Measurements from ENCODE around the gene RSRC1.
"Not testable (repeated sequence)": the region's sequence is repeated elsewhere in the genome, so short reads cannot be mapped to it uniquely, and the experiment has no call there.

RSRC1 gene

DNA sequence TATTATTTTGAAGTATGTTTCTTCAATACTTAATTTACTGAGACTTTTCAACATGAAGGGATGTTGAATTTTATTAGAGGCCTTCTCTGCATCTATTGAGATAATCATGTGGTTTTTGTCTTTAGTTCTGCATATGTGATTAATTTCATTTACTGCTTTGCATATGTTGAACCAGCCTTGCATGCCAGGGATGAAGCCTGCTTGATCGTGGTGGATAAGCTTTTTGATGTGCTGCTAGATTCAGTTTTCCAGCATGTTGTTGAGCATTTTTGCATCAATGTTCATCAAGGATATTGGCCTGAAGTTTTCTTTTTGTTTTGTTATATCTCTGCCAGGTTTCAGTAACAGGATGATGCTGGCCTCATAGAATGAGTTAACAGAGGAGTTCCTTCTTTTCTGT lies 134.4 kb downstream of the RSRC1 start:
- DNase-seq: no peak

DNA sequence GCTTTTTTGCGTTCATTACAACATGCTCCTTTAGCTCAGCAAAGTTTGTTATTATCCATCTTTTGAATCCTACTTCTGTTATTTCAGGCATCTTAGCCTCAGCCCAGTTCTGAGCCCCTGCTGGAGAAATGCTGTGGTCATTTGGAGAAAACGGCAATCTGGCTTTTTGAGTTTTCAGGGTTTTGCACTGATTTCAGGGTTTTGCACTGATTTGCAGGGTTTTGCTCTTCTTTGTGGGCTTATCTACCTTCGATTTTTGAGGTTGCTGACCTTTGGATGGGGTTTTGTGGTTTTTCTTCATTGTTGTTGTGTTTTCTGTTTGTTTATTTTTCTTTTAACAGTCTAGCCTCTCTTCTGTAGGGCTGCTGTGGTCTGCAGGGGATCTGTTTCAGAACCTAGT lies 137.4 kb downstream of the RSRC1 start:
- DNase-seq: no peak

DNA sequence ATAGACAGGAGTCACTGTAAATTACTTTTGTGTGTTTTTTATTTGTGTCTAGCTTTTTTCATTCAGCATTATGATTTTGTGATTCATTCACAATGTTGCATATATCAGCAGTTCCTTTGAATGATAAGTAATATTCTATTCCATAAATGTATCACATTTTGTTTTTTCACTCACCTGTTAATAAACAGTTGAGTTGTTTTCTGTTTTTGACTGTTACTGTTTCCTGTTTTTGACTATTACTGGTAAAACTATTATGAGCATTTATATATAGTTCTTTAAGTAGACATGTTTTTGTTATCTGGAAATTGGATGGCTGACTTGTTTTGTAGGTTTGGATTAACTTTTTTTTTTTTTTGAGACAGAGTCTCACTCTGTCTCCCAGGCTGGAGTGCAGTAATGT lies 138.4 kb downstream of the RSRC1 start:
- no peak for DNase-seq

DNA sequence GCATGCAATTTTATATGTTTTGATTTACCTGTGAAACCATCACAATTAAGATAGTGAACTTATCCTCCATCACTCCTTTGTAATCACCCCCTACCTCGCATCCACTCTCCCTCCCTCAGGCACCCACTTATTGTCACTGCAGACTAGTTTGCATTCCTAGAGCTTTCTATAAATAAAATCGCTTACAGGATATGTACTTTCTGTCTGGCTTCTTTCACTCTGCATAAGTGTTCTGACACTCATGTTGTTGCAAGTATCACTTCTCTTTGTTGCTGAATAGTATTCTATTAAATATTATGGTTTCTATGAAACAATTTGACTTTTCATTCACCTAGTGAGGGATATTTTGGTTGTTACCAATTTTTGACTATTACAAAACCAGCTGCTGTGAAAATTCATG lies 139.3 kb downstream of the RSRC1 start:
- no peak for DNase-seq

DNA sequence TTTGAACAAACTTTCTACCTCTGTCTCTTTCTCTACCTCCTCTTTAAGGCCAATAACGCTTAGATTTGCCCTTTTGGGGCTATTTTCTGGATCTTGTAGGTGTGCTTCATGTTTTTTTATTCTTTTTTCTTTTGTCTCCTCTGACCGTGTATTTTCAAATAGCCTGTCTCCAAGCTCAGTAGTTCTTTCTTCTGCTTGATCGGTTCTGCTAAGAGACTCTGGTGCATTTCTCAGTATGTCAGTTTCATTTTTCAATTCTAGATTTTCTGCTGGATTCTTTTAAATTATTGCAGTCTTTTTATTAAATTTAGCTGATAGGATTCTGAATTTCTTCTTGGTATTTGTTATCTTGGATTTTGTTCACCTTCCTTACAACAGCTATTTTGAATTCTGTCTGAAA lies 148.7 kb downstream of the RSRC1 start:
- DNase-seq: no peak

DNA sequence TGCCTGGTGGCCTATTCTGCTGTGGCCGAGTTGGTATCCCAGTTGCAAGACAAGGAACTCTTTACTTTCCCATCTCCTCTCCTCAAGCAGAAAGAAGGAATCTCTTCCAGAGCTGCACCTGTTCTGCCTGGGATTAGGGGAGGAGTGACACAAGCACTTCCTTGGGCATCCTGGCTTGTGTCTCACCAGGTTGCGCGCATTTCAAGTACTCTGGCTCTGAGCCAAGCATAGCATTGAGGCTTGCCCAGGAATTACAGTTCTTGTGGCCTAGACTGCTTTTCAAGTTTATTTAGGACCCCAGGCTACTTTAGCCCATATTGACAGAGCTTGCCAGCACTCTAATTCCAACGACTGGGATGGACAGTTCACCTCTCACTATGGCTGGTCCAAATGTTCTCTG lies 150.5 kb downstream of the RSRC1 start:
- DNase-seq: peak; percentile 39

DNA sequence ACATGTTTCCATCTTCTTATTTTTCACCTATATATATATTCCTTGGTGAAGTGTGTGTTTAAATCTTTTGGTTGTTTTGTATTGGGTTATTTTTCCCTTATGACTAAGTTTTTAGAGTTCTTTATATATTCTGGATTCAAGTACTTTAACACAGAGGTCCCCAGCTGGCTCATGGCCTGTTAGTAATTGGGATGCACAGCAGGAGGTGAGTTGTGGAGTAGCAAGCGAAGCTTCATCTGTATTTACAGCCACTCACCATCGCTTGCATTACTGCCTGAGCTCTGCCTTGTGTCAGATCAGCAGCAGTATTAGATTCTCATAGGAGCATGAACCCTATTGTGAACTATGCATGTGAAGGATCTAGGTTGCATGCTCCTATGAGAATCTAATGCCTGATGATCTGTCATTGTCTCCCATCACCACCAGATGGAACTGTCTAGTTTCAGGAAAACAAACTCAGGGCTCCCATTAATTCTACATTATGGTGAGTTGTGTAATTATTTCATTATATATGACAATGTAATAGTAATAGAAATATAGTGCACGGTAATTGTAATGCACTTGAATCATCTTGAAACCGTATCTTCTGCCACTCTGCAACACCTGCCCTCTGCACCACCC lies 151.6 kb downstream of the RSRC1 start:
- DNase-seq: peak; percentile 13

DNA sequence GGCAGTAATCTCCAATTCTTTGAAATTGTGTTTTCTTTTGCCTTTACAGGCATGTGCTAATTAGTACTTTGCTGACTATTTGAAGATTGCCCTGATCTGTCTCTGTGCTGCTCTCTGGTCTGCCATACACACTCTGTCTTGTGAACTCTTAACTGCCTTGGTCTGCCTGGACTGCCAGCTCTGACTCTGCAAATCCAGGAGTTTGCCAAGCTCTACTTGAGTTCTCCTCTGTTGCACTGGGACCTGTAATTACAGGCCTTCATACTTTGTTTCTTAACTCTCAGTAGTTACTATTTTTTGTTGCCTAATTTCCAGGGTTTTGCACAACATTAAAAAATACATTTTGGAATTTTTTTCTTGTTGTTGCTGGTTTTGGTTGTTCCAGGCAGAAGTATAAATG lies 155.0 kb downstream of the RSRC1 start:
- DNase-seq: no peak

DNA sequence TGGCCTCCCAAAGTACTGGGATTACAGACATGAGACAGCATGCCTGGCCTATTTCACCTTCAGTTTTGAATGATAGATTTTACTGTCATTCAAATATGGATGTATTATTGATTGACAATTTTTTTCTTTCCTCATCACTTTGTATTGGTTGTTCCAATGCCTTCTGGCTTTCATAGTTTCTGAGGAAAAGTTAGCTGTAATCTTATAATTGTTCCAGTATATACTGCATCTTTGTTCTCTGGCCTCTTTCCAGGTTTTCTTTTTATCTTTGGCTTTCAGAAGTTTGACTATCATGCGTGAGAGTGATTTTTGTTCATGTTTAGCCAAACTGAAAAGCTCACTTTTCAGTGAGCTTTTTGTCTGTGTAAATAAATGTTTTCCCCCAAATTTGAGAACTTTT lies 157.1 kb downstream of the RSRC1 start:
- DNase-seq: peak; percentile 5

DNA sequence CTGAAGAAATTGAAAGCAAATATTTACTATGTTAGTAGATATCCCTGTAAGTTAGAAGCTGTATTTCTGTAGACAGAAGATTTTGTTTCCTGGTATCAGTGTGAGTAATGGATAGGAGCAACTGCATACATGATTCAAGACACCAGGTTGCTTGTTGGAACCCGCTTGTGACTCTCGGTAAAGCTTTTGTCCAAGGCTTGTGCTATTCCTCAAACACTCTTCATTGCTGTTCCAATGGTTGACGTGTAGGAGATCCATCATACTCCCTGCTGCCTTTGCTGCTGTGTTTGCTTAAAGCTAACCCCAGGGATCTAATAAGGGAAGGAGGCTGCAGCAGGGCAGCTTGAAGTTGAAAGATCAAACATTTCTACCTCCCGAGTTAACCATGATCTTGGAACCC lies 160.1 kb downstream of the RSRC1 start:
- DNase-seq: no peak

DNA sequence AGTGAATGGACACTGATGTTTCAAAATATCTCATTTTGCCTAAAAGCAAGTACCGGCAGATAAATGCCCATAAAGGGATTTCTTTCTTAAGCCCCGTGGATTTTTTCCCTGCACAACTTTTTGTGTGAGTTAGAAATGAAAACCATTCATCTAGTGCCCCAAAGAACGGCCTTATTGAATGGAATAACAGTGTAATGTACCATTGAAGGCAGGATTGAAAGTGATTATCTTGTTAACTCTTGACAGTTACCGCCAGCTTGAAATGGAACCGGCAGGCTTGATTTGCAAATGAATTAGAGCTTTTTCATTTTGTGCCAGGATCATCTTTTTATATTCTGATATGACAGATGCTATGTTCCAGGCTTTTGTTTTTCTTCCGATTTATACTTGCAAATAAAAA lies 162.2 kb downstream of the RSRC1 start:
- DNase-seq: no peak

DNA sequence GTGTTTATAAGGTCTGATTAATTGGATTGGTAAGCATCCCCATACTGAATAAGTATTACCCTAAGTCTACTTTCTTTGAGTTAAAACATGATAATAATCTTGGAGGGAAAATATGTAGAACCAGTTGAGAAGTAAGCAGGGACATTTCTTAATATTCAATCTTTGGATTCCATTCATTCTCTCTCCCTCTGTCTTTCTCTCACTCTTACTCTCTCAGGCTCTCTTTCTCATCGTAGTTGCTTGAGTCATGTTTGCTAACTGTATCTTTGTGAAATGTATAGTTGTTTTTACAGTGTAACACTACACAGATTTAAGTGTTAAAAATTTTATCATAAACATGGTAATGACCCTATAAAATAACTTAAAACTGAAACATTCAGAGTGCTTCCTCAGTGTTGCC lies 163.8 kb downstream of the RSRC1 start:
- DNase-seq: no peak

DNA sequence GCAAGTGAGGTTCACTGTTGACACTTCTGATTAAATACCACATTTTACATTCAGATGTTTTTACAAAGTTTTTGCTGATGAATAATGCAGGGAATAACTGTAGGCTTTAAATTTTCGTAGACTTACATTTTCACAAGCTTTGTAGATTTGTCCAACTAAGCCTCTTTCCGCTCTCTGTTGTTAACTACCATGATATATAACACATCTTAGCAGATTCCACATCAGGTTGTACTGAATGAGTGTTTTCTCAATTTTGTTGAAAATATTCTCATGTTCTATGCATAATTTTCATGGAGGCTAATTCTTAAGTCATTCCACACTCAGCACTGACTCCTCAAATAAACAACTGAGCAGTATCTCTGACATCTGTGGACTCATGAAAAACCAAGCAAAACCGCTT lies 168.3 kb downstream of the RSRC1 start:
- DNase-seq: no peak

DNA sequence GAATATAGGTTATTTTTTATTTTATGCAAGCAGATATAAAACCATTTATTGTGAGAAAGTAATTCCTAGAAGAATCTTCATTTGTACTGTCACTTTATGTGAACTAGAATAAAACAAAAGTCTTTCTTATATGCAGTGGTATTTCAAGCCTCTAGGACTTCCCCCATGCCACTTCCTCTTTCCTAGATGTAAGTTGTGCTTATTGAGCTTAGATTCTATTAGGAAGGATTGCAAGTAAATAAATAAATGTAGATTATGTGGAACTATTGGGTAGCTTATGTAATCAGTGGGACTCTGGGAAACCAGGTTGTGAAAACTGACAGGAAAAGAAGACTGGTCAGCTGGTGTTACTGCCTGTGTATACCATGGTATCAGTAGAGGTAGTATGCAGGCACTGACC lies 169.7 kb downstream of the RSRC1 start:
- DNase-seq: no peak

DNA sequence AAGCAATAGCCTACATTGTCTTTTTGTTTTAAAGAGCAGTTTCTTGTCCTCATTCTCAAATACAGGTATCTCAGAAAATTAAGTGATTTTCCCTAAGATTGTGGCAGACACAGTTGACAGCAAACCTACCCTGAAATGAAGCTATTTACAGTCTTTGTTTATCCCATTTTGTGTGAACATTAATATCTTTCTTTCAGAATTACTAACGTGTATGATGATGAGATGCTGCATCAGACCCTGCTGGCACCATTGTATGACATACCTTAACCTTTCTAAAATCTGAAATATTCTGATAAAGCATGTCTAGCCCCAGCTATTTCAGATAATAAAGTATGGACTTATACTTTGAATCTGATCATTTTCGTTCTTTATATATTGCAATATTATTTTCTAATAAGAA lies 185.9 kb downstream of the RSRC1 start:
- no peak for DNase-seq

DNA sequence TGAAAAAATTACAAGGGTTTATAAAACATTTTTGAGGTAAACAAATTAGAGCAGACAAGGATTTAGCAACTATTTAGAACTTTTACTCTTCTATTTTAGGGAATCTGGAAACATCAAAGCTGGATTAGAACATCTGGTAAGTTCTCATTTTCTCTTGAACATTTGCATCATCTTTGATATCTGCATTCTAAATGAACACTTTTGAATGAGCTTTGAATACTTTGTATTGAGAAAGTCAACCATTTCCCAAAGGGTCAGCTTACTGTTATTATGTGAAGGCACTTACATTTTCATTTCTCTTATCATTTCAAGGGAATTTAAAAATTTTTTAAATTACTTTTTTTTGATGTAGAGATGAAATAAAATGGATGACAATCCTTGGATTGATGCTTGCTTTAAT lies 188.1 kb downstream of the RSRC1 start:
- no peak for DNase-seq

DNA sequence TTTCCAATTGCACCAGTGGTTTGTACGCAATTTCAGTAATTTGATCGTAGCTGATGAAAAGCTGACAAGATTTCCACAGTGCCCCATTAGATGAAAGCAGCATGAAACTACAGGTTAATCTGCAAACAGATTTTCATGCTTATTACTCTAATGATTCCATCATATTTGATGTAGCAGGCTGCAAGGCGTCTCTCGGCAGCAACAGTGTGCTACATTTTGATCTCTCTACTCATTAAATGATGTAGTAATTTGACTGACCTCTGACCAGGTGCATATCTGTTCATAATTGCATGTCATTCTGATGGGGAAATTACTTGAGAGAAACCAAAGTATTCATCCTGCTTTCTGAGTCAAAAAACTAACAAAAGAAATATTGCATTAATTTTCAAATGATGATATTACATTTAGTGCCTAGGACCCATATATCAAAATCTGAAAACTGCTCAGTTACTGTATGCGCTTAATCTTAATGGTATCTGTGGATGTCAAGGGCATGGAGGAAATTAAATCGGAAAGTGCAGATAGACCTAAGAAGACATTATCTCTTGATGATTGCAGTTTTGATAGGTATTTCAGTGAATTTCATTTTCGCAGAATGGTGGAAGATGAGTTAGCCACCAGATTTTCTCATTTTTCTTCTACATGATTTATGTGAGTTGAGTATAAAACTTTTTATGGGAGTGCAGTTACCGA lies 198.5 kb downstream of the RSRC1 start:
- DNase-seq: no peak

DNA sequence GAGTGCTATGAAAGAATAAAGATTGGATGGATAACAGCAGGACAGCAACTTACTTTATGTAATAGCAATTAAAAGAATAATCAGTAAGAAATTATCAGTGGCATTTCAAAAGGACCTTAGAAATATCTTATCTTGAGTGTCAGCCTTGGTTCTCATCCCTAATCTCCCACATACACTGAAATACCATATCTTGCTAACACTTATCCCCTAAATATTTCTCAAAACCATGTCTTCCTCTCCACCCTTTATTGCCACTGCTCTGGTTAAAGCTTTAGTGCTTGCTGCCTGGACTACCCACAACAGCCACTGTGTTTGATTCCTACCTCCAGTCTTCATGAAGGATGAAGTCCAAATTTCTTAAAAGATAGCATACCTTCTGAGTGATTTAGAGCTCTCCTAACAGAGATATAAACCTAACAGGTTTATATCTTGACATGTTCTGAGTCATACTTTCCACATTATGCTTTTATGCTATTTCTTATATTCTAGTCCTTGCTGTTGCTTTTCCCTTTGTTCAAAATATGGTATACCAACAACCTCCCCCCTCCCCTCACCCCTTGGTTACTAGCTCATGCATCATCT lies 202.8 kb downstream of the RSRC1 start:
- no peak for DNase-seq

DNA sequence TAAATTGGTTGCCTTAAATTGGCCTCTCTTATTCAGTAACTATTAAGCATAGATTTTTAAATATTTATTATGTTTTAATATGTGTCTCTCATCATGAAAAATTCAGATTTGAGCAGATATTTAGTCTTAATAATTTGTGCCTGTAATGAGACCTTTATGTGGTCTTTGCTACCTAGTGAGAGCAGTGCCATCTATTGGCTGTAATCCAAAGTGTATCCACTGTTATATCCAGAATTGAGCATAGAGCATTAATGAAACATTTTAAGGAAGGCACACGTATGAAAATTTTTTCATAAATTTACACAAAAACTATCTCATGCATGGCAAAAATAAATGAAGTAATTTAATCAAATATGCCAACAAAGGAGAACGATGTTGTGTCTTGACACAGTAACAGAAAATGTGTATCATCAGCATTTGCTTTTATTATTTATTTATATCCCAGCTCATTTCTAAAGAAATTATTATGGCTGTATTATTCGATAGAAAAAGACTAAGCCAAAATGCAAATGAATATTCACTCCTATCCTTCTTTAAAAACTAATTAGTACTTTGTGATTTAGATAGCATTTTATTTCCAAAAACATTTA lies 203.5 kb downstream of the RSRC1 start:
- DNase-seq: peak; percentile 62

DNA sequence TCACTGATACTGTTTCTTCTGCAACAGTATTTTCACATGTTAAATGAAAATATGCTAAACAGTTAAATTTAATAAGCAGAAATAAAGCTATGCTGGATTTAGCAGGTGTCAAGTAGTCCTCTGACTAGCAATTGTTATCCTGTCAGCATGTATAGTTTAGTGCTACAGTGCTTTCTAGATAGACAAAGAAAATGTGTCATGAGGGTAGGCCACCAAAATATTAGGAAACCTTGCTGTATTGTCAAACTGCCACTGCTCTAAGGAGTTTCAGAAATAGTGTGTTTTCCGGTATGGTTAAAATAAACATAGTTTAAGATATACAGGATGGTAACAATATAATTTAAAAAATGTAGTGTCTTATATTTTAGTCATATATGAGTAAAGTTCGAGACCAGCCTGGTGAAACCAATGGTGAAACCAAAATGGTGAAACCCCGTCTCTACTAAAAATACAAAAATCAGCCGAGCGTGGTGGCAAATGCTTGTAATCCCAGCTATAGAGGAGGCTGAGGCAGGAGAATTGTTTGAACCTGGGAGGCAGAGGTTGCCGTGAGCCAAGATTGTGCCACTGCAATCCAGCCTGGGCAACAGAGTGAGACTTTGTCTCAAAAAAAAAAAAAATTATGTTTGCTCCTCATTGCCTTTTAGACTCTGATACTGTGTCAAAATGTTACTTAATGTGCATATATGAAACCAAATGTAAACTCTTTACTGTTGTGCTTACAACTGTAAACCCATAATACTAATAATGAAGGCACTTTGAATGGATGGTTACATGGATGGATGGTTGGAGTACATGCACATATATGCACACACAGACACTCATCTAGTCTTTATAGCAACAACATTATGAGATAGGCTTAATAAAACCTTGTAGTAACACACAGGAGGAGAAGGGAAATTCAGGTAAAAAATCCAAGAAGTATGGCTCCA lies 204.8 kb downstream of the RSRC1 start:
- no peak for DNase-seq

DNA sequence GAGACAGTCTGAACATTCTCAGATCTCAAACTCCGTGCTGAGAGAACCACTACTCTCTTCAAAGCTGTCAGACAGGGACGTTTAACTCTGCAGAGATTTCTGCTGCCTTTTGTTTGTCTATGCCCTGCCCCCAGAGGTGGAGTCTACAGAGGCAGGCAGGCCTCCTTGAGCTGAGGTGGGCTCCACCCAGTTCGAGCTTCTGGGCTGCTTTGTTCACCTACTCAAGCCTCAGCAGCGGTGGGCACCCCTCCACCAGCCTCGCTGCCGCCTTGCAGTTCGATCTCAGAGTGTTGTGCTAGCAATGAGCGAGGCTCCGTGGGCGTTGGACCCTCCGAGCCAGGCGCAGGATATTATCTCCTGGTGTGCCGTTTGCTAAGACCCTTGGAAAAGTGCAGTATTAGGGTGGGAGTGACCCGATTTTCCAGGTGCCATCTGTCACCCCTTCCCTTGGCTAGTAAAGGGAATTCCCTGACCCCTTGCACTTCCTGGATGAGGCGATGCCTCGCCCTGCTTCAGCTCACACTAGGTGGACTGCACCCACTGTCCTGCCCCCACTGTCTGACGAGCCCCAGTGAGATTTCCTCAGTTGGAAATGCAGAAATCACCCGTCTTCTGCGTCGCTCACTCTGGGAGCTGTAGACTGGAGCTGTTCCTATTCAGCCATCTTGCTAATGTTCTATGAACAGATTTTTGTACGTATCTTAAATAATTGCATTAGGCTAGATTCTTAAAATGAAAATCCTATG lies 220.0 kb downstream of the RSRC1 start:
- DNase-seq: not testable (repeated sequence)

DNA sequence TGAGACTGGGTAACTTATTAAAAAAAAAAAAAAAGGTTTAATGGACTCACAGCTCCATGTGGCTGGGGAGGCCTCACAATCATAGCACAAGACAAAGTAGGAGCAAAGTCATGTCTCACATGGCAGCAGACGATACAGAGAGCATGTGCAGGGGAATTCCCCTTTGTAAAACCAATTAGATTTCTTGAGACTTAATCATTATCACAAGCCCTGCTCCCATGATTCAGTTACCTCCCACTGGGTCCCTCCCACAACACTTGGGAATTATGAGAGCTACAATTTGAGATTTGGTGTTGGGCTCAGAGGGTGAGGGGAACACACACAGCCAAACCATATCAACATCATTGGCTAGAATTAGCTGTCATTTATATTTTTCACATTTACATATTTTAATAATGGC lies 221.0 kb downstream of the RSRC1 start:
- DNase-seq: no peak

DNA sequence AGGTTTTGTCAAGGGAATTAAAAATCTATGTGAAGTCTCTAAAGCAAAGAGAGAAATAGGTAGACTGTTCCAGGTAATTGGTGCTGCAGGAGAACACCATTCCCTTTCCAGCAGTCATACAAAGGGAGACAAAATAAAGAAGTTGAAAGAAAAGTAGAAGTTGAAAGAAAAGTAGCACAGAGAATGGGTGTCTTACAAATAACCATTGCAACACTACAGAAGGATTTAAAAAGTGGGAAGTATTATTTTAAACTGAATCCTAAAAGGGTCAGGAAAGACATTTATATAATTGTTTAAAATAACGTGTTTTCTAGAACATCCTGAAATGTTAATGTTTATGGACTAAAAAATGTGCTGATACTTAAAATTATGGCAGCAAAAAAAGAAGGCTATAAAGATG lies 223.8 kb downstream of the RSRC1 start:
- DNase-seq: no peak

All from DMS53 (cell line).